Measurements from ENCODE around the gene UMOD. TPM values are rescaled to one million over a fixed set of nuclear protein-coding genes. Genes with fewer than 3 reads are reported as not detected.
"Not testable (repeated sequence)": the region's sequence is repeated elsewhere in the genome, so short reads cannot be mapped to it uniquely, and the experiment has no call there.

Gene UMOD
- total RNA-seq, 2 donors from 2014 or later: not detected

DNA sequence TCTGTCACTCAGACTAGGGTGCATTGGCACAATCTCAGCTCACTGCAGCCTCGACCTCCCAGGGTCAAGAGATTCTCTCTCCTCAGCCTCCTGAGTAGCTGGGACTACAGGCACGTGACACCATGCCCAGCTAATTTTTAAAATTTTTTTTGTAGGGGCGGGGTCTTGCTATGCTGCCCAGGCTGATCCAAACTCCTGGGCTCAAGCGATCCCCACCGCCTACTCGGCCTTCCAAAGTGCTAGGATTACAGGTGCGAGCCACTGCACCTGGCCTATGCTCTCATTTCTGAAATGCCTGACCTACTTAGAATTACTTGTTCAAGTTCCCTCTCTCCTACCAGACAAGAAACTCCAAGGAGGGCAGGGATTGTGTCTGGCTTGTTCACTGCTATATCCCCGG lies 20.1 kb downstream of the UMOD start:
- Mint-ChIP-seq H3K27ac (no peak overlapping the region), H3K9me3 (peaks cover 0 to 6% of the 10 kb centered on the region in 2 donors), H3K36me3 (no peaks in the 10 kb centered on the region)
- DNase-seq (ENCODE audit: low spot score in 2 of 2) (no peak), ATAC-seq (no peak)

DNA sequence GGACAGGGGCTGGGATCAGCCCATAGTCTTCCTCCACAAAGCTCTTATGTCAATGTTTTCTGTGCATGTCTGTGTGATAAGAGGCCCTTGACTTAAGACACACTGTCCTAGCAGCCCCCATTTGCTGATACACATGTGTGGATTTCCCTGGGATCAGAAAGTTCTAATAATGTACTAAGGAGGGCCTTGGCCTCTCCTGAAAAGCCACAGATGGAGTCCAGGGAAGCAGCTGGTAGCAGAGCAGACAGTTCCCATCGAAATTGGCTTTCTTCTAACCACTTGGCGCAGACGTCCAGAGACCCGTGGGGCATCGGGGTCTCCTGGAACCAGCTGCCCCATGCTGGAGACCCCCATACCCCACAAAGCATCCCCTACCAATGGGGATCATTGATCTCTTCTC lies 20.9 kb downstream of the UMOD start:
- ATAC-seq: no peak
- H3K9me3 Mint-ChIP-seq: peaks cover 0 to 6% of the 10 kb centered on the region in 2 donors
- no peak for DNase-seq (ENCODE audit: low spot score in 2 of 2)
- no peak overlapping the region for H3K27ac Mint-ChIP-seq
- no peaks in the 10 kb centered on the region for H3K36me3 Mint-ChIP-seq

DNA sequence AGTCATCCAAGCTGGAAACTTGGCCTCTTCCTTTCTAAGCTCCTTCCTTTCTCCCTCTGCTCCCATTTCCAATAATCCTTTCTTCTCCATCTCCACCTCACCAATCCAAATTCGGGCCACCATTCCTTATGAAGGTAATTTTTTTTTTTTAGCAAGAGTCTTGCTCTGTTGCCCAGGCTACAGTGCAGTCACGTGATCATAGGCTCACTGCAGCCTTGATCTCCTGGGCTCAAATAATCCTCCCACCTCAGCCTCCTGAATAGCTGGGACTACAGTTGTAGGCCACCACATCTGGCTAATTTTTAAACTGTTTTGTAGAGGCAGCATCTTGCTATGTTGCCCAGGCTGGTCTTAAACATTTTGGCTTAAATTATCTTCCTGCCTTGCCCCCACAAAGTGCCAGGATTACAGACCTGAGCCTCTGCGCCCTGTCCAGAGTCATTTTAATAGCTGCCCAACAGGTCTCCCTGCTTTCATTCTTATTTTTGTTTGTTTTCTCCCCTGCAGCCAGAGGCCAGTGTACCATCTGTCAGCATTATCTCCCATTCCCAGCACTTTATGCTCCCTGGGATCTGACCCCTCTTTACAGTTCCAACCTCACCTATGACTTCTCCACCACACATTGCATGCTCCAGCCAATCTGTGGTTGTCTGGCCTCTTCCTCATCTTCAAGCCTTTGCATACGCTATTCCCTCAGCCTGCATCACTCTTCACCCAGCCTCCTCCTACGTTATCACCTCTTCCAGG lies 22.9 kb downstream of the UMOD start:
- no peaks in the 10 kb centered on the region for H3K36me3 Mint-ChIP-seq

DNA sequence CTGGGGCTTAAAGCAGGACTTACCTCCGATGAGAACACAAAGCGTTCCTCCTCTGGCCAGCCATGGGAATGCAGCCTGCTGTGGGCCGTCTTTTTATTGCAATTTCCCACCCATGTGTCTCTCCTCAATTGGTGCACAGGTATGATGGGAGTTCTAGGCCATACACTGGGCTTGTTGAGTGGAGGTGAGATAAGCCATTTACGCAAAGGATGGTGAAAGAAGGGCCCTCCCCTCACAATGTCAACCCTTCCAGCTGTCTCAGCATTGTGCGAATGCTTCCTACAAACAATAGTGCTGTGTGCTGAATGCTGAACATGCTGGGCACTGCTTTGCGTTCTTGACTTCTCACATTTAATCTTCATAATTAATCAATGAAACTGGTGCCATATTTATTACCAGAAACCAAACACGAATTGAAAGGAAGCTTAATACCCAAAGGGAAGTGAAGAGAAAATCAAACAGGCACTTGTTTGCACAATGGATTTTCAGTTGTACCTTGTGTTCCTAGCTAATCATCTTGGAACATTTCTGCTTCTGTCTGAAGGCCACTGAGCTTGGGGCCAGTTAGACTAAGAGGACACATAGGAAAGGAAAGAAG lies 25.0 kb downstream of the UMOD start, which contains the start of gene GP2:
Gene GP2 (minus strand): TSS at position 70 of the 598 bp plus-strand sequence. CDS start 1,082 bp downstream, outside the sequence.
- DNase-seq (ENCODE audit: low spot score in 2 of 2) (no peak), ATAC-seq (no peak)
- no peaks in the 10 kb centered on the region for H3K36me3 Mint-ChIP-seq
- peaks cover 0 to 6% of the 10 kb centered on the region in 2 donors for H3K9me3 Mint-ChIP-seq
- H3K27ac Mint-ChIP-seq: no peak within 1 kb of the TSS

More for the DNA sequence above, 22.9 kb downstream of the UMOD start:
- DNase-seq (ENCODE audit: low spot score in 2 of 2) (no peak), ATAC-seq (no peak)
- Mint-ChIP-seq H3K9me3 (peaks cover 0 to 6% of the 10 kb centered on the region in 2 donors), H3K27ac (no peak overlapping the region)

DNA sequence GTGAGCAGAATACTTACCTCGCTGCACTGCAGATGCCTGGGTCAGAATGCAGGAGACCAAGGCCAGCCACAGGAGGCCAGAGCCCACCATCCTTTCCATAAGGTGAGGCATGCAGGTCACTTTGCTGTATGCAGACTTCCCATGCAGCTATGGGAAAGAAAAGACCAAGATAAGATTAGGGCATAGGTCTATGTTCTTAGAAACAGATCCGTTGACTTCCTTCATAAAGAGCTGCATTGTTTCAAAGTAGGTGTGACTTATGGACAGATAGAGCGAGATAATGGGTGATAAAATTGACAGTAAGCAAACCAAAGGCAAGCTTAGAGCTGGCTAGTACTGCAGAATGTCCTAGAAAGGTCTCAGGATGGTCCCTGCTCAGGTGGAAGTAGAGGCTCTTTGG lies 26.2 kb downstream of the UMOD start:
- Mint-ChIP-seq H3K27ac (no peak overlapping the region), H3K36me3 (no peaks in the 10 kb centered on the region), H3K9me3 (peaks cover 0 to 6% of the 10 kb centered on the region in 2 donors)
- no peak for DNase-seq (ENCODE audit: low spot score in 2 of 2)
- no peak for ATAC-seq

DNA sequence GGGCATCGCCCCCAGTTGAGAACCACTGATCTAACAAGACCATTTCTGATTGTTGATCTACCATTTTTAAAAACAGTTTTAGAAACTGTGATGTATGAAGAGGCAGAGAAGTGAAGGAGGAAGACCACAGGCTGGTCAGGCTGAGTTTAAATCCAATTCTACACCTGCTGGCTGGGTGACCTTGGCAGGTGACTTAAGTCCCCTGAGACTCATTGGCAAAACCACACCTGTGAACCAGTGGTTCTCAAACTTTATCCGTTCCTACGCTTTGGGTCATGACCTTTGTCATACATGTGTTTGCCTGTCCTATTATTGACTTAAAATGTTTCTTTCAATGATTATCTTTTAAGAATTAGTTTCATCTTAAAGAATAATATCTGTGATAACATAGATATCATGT lies 27.5 kb downstream of the UMOD start:
- no peak overlapping the region for H3K27ac Mint-ChIP-seq
- no peak for DNase-seq (ENCODE audit: low spot score in 2 of 2)
- peaks cover 0 to 6% of the 10 kb centered on the region in 2 donors for H3K9me3 Mint-ChIP-seq
- no peaks in the 10 kb centered on the region for H3K36me3 Mint-ChIP-seq
- no peak for ATAC-seq

DNA sequence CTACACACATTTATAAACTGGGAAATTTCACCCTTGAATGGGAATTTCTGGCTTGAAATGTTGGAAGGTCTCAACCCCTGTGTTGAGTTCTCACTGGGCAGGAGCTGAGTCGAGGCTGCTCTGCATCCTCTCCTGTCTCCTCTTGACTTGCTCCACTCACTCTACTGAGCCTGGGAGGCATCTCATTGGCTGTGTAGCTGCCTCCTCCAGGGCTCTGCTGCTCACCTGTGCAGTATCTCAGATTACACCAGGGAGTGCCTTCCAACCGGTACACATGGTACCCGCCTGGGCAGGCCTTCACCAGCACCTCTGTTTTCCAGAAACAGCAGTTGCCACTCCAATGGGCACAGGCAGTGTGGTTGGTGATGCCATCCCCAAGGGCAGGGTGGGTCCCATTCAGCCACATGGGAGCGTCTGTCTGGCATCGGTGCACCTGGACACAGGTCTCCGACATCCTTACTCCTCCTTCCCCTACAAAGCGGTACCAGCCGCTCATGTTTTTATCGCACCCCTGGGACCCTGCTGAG lies 28.9 kb downstream of the UMOD start:
- H3K9me3 Mint-ChIP-seq: no peaks in the 10 kb centered on the region
- no peaks in the 10 kb centered on the region for H3K36me3 Mint-ChIP-seq
- H3K27ac Mint-ChIP-seq: no peak overlapping the region
- DNase-seq (ENCODE audit: low spot score in 2 of 2) (no peak), ATAC-seq (no peak)

DNA sequence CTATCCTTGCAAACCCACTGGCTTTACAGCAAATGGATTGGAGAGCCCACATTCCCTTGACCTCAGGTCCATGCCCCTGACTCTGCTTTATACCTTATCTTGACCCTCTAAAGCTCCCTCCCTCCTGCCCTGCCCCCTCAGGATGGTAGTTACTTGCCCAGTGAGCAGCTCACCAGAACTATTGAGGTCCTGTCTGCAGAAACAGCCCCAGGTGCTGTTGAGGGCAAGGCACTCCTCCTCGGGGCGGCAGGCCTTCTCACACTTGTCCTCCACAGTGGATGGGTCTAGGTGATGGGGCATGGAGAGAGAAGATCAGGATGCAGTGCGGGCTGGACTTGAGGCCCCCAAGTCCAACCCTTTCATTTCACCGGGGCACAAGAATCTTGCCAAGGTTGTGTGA lies 29.8 kb downstream of the UMOD start:
- ATAC-seq: no peak
- no peak for DNase-seq (ENCODE audit: low spot score in 2 of 2)
- no peak overlapping the region for H3K27ac Mint-ChIP-seq

DNA sequence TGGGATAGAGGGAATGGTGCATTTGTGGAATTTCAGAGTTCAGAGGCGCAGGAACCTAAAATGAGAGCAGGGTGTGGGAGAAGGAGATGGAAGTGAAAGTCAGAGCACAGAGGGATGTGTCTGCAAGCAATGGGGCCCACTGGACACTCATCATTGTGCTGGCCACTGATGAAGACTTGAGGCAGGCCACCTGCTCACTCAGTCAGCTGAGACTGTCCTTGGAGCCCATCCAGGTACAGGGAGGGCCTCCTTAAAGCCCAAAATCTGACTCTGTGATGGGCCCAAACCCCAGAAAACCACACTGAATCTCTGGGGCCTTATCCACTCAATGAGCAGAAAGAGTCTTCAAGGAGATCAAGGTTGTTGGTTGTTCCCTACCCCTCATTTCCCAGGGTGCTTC lies 30.8 kb downstream of the UMOD start:
- DNase-seq (ENCODE audit: low spot score in 2 of 2) (no peak), ATAC-seq (no peak)
- Mint-ChIP-seq H3K36me3 (no peaks in the 10 kb centered on the region), H3K9me3 (no peaks in the 10 kb centered on the region), H3K27ac (no peak overlapping the region)

More for the DNA sequence above, 29.8 kb downstream of the UMOD start:
- no peaks in the 10 kb centered on the region for H3K9me3 Mint-ChIP-seq
- no peaks in the 10 kb centered on the region for H3K36me3 Mint-ChIP-seq

DNA sequence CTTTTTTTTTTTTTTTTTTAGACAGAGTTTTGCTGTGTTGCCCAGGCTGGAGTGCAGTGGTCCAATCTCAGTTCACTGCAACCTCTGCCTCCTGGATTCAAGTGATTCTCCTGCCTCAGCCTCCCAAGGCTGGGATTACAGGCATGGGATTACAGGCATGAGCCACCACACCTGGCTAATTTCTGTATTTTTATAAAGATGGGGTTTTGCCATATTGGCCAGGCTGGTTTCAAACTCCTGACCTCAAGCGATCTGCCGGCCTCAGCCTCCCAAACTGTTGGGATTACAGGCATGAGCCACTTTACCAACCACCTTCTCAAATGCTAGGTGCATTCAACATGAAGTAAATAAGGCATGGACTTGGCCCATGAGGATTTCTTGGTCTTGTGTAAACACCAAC lies 31.5 kb downstream of the UMOD start:
- not testable (repeated sequence) for ATAC-seq; H3K36me3 Mint-ChIP-seq; DNase-seq (ENCODE audit: low spot score in 2 of 2); H3K9me3 Mint-ChIP-seq; H3K27ac Mint-ChIP-seq

DNA sequence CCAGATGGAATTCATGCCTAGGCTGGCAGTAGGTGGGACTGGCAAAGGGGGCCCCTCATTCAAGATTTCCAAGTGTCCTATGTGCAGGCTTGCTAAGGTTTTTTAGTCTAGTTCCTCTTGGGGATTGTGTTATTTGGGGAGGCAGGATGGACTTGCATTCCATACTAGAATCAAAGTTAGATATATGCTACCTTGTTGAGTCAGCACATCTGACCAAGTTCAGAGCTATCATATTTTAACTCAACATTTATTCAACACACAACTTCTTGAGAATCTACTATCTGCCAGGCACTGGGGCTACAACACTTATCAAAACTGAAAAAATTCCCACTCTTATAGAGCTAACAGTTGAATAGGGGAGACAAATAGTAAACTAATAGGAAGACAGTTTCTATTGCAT lies 31.9 kb downstream of the UMOD start:
- no peak for ATAC-seq
- Mint-ChIP-seq H3K27ac (no peak overlapping the region), H3K9me3 (no peaks in the 10 kb centered on the region), H3K36me3 (no peaks in the 10 kb centered on the region)
- DNase-seq (ENCODE audit: low spot score in 2 of 2): no peak

DNA sequence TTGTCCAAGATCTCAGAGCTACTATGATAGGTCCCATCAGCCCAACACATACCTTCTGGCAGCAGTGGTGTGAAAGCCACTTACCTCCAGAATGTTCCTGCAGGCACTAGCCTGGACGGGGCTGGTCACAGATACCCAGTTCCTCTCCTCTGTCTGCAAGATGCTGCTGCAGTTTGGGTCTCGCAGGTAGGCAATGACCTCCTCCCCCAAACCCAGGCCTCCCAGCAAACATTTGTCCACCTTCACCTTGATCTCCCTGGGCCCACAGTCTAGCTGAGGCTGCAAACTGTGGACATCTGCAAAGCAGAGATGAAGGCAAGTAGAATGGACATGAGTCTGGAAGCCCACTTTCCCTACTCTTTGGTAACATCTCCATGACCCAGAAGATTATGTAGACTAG lies 32.3 kb downstream of the UMOD start:
- H3K36me3 Mint-ChIP-seq: no peaks in the 10 kb centered on the region
- no peak for DNase-seq (ENCODE audit: low spot score in 2 of 2)
- no peak overlapping the region for H3K27ac Mint-ChIP-seq
- no peaks in the 10 kb centered on the region for H3K9me3 Mint-ChIP-seq
- no peak for ATAC-seq

DNA sequence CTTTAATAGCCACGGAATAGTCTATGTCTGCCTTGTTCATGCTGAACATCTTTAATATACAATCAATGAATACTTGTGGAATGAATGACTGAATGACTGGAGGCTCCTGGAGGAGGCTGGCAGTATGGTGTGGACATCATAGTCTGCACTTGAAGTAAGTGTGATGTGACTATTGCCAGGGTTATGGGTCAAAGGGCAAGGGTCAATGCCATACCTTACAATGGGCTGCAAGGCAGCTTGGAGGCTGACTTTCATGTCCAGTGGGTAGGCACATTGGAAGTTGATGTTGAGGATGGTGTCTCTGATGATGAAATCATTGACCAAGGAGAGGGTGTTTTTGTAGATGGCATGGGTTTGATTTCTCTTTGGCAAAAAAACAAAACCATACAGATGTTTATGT lies 33.1 kb downstream of the UMOD start:
- no peak overlapping the region for H3K27ac Mint-ChIP-seq
- no peak for ATAC-seq
- no peaks in the 10 kb centered on the region for H3K36me3 Mint-ChIP-seq
- DNase-seq (ENCODE audit: low spot score in 2 of 2): no peak
- H3K9me3 Mint-ChIP-seq: no peaks in the 10 kb centered on the region

DNA sequence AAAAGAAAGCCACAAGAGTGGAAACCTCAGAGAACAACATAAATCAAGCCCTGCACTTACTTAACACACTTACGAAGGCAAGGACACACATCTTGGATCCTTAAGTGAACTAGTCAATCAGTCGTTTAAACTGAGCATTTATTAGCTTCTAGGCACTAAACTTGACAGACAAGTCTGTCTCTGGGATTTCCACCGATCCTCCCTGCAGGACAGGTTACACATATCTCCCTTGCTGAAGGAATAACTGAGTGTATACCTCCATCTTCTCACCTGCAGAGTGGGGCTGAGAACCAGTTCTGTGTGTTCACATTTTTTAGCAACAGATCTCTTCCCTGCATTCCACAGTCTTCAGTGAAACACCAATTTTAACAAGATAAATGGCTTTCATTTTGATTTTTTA lies 34.1 kb downstream of the UMOD start:
- no peak for DNase-seq (ENCODE audit: low spot score in 2 of 2)
- H3K9me3 Mint-ChIP-seq: peaks cover under 1% of the 10 kb centered on the region in 2 donors
- no peak overlapping the region for H3K27ac Mint-ChIP-seq
- H3K36me3 Mint-ChIP-seq: no peaks in the 10 kb centered on the region
- ATAC-seq: no peak

DNA sequence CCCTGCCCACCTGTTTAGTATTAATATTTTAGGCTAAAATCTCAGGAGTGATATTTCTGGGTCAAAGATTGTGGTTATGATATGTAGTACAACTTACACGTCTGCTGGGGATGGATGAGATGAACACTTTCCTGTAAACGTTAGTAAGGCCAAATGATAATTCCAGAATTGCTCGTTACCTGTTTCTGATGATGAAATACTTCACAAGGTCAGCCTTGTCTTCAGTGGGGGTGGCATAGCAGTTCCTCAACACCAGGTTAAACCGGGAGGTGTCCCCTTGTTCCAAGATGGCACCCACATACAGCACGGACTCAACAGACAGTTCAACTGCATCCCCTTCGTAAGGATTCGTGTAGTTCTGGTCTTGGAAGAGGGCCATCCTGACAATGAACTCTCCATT lies 34.5 kb downstream of the UMOD start:
- no peaks in the 10 kb centered on the region for H3K36me3 Mint-ChIP-seq
- H3K9me3 Mint-ChIP-seq: peaks cover 4 to 5% of the 10 kb centered on the region in 2 donors
- DNase-seq (ENCODE audit: low spot score in 2 of 2) (no peak), ATAC-seq (no peak)
- H3K27ac Mint-ChIP-seq: no peak overlapping the region

DNA sequence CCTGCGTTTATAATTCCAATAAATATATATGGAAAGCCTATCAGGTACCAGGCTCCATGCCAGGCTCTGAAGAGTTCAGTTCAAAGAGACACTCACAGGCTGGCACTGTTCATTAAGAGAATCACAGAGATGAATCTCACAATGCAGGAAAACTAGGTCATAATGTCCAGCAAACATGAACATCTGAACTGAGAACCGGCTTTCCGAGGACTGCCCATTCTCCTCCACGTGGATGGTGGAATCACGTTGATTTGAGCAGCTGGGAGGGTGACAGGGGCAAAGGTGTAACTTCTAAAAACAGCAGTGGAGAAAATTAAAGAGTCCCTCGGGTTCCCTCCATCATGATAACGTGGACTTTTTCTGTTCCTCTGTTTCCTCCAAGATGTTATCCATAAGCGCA lies 35.4 kb downstream of the UMOD start:
- ATAC-seq (no peak), DNase-seq (ENCODE audit: low spot score in 2 of 2) (no peak)
- H3K27ac Mint-ChIP-seq: no peak overlapping the region
- peaks cover 4 to 7% of the 10 kb centered on the region in 2 donors for H3K9me3 Mint-ChIP-seq
- no peaks in the 10 kb centered on the region for H3K36me3 Mint-ChIP-seq

DNA sequence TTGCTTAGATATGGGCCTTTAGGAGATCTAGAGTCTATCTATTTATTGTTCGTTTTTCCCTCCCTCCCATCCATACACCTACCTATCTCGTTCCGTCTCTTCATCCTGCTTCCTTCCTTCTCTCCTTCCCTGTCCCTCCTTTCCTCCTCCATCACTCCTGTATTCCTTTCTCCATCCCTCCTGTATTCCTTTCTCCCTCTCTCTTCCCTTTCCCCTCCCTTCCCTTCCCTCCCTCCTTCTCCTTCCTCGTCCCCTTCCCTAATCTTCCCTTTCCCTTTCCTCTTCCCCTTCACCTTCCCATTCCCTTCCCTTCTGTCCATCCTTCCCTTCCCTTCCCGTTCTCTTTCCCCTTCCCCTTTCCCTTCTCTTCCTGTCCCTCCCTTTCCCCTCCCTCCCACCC lies 35.8 kb downstream of the UMOD start:
- peaks cover 4 to 10% of the 10 kb centered on the region in 2 donors for H3K9me3 Mint-ChIP-seq
- H3K27ac Mint-ChIP-seq: no peak overlapping the region
- DNase-seq (ENCODE audit: low spot score in 2 of 2) (no peak), ATAC-seq (no peak)
- H3K36me3 Mint-ChIP-seq: no peaks in the 10 kb centered on the region

DNA sequence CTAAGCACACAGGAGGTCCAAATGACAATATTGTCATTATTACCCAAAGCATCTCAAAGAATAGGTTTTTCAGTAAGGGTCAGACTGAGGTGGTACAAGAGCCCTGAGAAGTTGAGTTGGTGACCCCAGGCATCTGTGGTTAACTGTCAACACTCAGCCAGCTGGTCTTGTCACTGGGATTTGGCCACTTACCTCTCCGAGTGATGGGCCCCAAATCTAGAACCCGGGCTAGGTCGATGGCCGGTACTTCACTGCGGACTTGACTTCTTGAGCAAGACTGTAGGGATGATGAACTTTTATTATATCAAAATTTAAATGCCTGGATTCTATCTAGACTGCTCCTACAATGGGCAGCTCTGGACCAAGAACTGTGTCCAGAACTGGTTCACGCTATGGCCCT lies 36.8 kb downstream of the UMOD start:
- Mint-ChIP-seq H3K27ac (no peak overlapping the region), H3K9me3 (peaks cover 4 to 10% of the 10 kb centered on the region in 2 donors)

More for the DNA sequence above, 36.8 kb downstream of the UMOD start:
- no peak for DNase-seq (ENCODE audit: low spot score in 2 of 2)
- ATAC-seq: no peak
- H3K36me3 Mint-ChIP-seq: no peaks in the 10 kb centered on the region

Measured in activated naive CD4-positive, alpha-beta T cell treated with anti-CD3 and anti-CD28 coated beads, Interleukin-2, amount 50 U/mL, for 72 hours (primary cell).